Epidermal melanocyte (primary cell): Measurements from ENCODE around the gene DIP2A.
"Not testable (repeated sequence)": the region's sequence is repeated elsewhere in the genome, so short reads cannot be mapped to it uniquely, and the experiment has no call there.

Experiments
- DNase-seq: peaks from one replicate; pipeline ENCODE4 v3.0.0; 2011; ENCODE audit warnings: low spot score; ENCODE audit not compliant: insufficient read length

DIP2A gene

GRCh38 chr21:46425571-46425970 lies 33.1 kb upstream of the DIP2A start:
- no peak for DNase-seq

- DNase-seq = no peak
These were observed 32.2 kb upstream of the DIP2A start for GRCh38 chr21:46426313-46427046.

GRCh38 chr21:46427516-46427915 lies 31.2 kb upstream of the DIP2A start:
- no peak for DNase-seq

- no peak for DNase-seq
These were observed 30.4 kb upstream of the DIP2A start for GRCh38 chr21:46428286-46428685.

- no peak for DNase-seq
These were observed 29.5 kb upstream of the DIP2A start for GRCh38 chr21:46428987-46429710.

- DNase-seq = no peak
These were observed 28.7 kb upstream of the DIP2A start for GRCh38 chr21:46429754-46430681.

GRCh38 chr21:46431448-46431847 lies 27.2 kb upstream of the DIP2A start:
- DNase-seq = no peak

- no peak for DNase-seq
These were observed 26.7 kb upstream of the DIP2A start for GRCh38 chr21:46431884-46432488.

- not testable (repeated sequence) for DNase-seq
These were observed 25.6 kb upstream of the DIP2A start for GRCh38 chr21:46433116-46433515.

GRCh38 chr21:46434322-46434958 lies 24.3 kb upstream of the DIP2A start:
- DNase-seq = no peak

GRCh38 chr21:46435786-46436227 lies 22.9 kb upstream of the DIP2A start:
- DNase-seq = no peak

GRCh38 chr21:46436621-46437020 lies 22.1 kb upstream of the DIP2A start:
- DNase-seq = no peak

GRCh38 chr21:46437096-46437498 lies 21.6 kb upstream of the DIP2A start:
- no peak for DNase-seq

GRCh38 chr21:46437511-46437910 lies 21.2 kb upstream of the DIP2A start:
- no peak for DNase-seq

GRCh38 chr21:46438241-46438640 lies 20.4 kb upstream of the DIP2A start:
- no peak for DNase-seq

GRCh38 chr21:46439906-46440305 lies 18.8 kb upstream of the DIP2A start:
- DNase-seq = no peak

- no peak for DNase-seq
These were observed 17.4 kb upstream of the DIP2A start for GRCh38 chr21:46441331-46441730.

GRCh38 chr21:46441961-46442498 lies 16.7 kb upstream of the DIP2A start:
- DNase-seq = no peak

GRCh38 chr21:46442938-46443337 lies 15.8 kb upstream of the DIP2A start:
- no peak for DNase-seq

- DNase-seq = no peak
These were observed 14.8 kb upstream of the DIP2A start for GRCh38 chr21:46443910-46444309.

GRCh38 chr21:46448108-46448507 lies 10.6 kb upstream of the DIP2A start:
- no peak for DNase-seq
